ENCODE results near the gene KRI1.
"Not testable (repeated sequence)": the region's sequence is repeated elsewhere in the genome, so short reads cannot be mapped to it uniquely, and the experiment has no call there.

The KRI1 gene

GRCh38 chr19:10549733-10550132 lies 16.1 kb downstream of the KRI1 start:
- DNase-seq = no peak

DNA sequence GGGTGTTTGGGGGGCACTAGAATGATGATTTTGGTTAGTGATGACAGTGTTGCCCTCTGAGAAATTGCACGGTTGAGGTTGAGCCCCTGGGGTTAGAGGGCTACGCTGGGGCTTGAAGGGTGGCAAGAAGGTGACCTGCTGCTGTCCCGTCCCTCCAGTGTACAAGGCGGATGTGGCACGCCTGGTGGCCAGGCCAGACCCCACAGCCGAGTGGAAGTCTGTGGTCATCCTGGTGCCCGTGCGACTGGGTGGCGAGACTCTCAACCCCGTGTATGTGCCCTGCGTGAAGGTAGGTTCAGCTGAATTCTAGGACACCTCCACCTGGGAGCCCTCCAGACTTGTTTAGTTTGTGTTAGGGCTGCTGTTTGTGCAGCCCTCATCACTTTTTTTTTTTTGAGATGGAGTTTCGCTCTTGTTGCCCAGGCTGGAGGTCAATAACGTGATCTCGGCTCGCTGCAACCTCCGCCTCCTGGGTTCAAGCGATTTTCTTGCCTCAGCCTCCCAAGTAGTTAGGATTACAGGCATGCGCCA lies 17.0 kb downstream of the KRI1 start:
- no peak for DNase-seq

GRCh38 chr19:10546817-10547216 lies 19.0 kb downstream of the KRI1 start:
- DNase-seq = no peak

GRCh38 chr19:10544753-10545251 lies 21.0 kb downstream of the KRI1 start:
- no peak for DNase-seq

DNA sequence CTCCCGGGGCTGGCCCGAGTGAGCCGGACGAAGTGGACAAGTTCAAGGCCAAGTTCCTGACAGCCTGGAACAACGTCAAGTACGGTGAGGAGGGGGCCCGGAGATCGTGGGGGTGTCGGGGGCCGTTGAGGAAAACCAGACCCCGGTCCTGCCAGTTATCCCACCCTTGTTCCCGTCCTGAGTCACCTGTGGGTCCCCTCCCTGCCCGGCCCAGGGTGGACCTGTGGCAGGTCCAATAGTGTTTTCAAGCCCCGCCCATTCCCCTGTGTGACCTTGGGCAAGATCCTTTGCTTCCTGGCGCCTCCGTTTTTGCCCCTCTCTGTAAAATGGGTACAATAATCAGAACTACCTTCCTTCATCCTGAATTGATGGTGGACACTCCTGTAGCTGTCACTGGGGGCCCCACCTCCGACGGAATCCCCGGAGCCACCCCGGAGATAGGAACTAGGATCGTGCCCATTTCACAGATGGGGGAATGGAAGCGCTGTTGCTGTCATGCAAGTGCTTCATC lies 21.5 kb downstream of the KRI1 start:
- DNase-seq = peak in 1 of 2 donors; percentile 35

GRCh38 chr19:10543420-10544241 lies 22.2 kb downstream of the KRI1 start, which contains the start of gene ATG4D:
TSS of gene ATG4D (plus strand) at chr19:10543904. CDS start at chr19:10544091, 187 bp downstream.
- DNase-seq = peak; percentile 83 to 85

- DNase-seq = no peak
These were observed 22.8 kb downstream of the KRI1 start for GRCh38 chr19:10543059-10543419.

DNA sequence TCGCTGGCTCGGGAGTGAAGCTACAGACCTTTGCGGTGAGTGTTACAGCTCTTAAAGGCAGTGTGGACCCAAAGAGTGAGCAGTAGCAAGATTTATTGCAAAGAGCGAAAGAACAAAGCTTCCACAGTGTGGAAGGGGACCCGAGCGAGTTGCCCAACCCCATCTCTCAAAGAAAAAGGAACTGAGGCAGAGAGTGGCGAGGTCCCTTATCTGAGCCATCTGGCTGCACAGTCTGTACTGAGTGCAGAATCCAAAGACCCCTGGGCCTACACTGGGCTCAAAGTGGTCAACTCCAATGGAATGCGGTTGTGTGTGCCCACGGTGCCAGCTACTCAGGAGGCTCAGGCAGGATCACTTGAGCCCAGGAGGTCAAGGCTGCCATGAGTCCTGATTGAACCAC lies 26.8 kb downstream of the KRI1 start:
- DNase-seq = not testable (repeated sequence)

GRCh38 chr19:10538204-10538983 lies 27.4 kb downstream of the KRI1 start:
- no peak for DNase-seq

- no peak for DNase-seq
These were observed 28.1 kb downstream of the KRI1 start for GRCh38 chr19:10537668-10538067.

DNA sequence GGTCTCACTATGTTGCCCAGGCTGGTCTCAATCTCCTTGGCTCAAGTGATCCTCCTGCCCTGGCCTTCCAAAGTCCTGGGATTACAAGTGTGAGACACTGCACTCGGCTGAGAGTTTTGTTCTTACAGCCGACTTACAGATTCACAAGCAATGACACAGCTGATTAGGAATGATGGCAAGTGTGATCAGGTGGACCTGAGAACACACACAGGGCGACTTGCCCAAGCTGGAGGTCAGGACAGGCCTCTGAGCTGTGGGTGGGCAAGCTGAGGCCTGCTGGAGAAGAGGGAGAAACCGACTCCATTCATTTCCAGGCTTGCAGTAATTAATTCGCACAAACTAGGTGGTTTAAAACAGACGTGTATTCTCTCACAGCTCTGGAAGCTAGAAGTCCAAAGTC lies 30.2 kb downstream of the KRI1 start:
- no peak for DNase-seq

DNA sequence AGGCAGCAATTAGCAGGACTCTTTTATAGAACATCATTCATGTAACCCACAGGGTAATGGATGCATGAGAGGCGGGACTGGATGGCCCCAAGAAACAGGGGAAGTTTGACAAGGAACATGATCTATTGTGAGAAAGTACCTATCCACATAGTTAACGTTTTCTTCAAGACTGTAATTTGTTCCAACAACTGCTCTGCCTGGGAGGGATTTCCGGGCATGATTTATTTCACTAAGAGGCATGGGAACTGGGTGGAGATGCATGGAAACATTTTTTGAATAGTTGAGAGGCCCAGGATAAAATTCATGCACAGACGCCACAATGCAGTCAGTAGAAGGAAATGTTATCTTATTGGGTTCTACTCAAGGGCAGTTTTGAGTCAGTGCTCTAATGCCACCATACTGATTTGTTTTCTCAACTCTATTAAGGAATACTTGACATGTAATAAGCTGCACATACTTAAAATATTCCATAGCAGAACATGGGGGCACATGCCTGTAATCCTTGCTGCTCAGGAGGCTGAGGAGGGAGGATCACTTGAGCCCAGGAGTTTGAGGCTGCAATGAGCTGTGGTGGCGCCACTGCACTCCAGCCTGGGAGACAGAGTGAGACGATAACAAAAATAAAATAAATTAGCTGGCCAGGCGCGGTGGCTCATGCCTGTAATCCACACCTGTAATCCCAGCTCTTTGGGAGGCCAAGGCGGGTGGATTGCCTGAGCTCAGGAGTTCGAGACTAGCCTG lies 32.0 kb downstream of the KRI1 start:
- DNase-seq = no peak

DNA sequence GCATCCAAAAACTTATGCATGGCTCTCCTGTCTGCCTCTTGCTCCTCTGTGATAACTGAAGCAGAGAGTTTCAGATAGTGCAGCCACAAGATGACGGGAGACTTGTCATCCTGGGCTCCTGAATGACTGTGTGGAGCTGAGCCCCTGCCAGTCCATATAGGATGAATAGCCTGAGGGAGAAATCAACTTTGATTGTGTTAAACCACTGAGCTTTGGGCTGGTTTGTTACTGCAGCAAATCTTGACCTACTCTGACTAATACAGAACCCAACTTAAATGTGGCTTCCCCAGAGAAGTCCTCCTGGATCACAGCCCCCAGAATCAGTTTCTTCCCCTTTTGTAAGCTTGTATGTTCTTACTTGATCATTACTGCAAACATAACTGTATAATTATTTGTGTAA lies 33.4 kb downstream of the KRI1 start:
- no peak for DNase-seq

- DNase-seq = not testable (repeated sequence)
These were observed 38.9 kb downstream of the KRI1 start for GRCh38 chr19:10526887-10527286.

GRCh38 chr19:10525636-10526035 lies 40.2 kb downstream of the KRI1 start:
- no peak for DNase-seq

DNA sequence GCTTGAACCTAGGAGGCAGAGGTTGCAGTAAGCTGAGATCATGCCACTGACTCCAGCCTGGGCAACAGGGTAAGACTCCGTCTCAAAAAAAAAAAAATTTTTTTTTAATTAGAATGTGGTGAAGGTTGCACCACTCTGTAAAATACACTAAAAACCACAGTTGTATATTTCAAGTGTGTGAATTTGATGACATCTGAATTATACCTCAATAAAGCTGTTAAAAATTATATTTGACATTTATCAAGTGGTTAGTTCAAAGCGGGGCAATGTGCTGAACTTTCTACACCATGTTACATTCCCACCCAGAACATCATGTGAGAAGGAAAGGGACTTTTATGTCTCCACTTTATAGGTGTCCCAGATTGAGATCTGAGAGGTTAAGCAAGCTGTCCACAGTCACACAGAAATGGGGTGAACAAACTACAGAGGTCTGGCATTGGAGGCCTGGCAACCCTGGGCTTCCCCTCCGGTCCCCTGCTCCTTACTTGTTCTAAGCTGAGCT lies 42.6 kb downstream of the KRI1 start:
- DNase-seq = peak in 1 of 2 donors; percentile 52

DNA sequence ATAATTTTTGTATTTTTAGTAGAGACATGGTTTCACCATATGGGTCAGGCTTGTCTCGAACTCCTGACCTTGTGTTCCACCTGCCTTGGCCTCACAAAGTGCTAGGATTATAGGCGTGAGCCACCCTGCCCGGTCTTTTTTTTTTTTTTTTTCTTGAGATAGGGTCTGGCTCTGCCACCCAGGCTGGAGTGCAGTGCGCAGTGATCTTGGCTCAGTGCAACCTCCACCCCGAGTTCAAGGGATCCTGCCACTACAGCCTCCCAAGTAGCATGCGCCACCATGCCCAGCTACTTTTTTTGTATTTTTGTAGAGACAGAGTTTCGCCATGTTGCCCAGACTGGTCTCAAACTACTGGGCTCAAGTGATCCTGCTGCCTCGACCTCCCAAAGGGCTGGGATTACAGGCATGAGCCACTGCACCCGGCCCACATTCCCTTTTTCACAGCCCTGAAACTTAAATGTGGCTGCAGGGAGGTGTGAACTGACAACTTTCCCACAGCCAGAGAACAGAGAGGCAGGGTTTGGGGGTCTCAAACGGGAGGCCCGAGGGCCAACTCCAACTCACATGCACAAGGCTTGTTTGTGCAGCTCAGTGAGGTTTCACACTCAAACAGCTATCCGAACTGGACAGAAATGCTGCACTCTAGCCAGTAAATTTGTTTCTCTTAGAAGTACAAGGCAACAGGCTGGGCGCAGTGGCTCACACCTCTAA lies 44.2 kb downstream of the KRI1 start:
- DNase-seq = no peak

DNA sequence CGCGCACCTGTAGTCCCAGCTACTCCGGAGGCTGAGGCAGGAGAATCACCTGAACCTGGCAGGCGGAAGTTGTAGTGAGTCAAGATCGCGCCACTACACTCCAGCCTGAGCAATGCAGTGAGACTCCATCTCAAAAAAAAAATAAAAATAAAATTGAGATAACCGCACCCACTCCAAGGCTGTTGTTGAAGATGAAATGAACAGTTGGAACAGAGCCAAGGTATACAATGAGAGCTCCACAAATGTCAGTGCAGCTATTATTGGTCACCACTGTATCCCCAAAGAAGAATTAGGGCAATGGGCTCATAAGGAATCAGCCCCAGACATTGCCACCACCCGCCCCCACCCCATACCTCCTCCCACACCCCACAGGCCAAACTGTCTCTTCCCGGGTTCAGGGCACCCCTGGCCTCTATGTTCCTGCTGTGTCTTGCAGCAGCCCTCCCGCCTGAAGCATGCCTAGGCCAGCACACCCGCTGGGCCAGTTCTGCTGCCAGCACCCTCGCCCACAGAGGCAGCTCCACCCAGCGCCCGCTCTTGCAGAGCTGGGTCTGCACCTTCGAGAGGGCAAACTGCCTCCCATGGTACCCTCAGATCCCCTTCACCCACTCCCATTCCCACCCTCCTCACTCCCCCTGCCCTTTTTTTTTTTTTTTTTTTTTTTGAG lies 45.0 kb downstream of the KRI1 start:
- no peak for DNase-seq

DNA sequence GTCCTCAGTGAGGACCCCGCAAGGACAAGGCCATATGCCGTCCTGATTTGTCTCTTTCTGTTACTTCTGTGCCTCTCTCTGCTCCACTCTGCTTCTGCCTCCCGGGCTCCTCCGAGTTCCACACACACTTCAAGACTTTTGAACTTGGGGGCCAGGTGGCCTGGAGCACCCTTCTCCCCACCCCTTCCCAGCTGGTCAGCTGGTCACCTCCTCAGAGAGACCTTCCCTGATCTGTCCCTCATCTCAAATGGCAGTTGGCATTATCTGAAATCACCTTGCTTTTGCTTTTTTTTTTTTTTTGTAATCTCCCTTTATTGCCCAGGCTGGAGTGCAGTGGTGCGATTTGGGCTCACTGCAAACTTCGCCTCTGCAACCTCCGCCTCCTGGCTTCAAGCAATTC lies 46.4 kb downstream of the KRI1 start:
- no peak for DNase-seq

DNA sequence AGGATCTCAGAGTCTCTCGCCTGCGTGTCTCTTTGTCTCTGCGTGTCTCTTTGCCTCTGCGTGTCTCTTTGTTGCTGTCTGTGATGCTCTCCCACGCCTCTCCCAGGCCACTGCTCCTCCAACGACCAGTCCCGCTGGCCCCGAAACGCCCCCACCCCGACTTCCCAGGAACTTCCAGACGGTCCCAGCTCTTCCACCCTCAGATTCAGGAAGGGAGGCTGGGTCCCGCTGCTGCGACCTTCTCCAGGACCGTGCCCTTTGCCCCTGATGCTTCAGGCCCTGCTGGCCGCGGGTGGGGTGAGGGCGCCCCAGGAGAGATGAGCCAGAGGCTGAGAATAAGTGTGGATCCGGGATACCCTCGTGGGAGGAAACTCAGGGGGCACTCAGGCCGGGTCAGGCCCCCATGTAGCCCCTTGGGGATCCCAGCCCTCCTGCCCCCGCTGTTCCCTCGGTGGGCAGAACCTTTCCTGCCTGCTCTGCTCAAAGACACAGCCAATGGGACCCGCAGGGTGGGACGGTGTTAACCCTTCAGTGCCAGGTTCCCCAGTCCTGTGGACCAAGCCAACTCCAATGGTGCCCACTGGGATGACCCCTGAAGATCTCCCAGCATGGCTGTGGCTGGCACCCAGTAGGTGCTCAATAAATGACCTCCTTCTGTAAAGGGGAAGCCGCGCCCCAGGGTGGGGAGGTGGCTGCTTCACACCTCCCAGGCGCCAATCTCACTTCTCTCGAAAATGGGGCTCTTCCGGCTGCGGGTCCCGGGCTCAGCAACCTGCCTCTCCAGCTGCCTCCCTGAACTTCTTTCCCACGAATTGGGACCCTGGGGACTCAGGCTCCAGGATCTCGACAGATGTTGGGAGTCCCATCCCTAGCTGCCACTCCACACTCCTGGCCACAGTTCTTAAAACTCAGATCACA lies 47.1 kb downstream of the KRI1 start:
- peak; percentile 41 for DNase-seq

All from CD4-positive, alpha-beta T cell treated with Interleukin-1 beta for 1 hour (primary cell).